Keratinocyte (primary cell): Measurements from ENCODE around the gene SEC14L3.

ENCODE experiments used
- CTCF ChIP-seq, 3 experiments: IDR thresholded peaks in 1 of 3; conservative IDR thresholded peaks in 1 of 3; optimal IDR thresholded peaks in 1 of 3; 2 replicates in 2 of 3; 3 replicates in 1 of 3; pipeline versions ENCODE3 to v1.5.1; 2011; ENCODE audit warnings: low read length in 3 of 3, mild to moderate bottlenecking in 3 of 3, moderate library complexity in 2 of 3, control low read depth in 1 of 3, inconsistent platforms in 1 of 3; ENCODE audit not compliant: insufficient read depth in 2 of 3; ENCODE audit errors: extremely low read depth in 1 of 3
- EZH2 ChIP-seq: IDR thresholded peaks from one replicate; pipeline ENCODE4 v1.6.1; 2012; ENCODE audit warnings: inconsistent platforms, mild to moderate bottlenecking, low read length, moderate library complexity

- TF ChIP-seq CTCF (optimal IDR thresholded peaks at IDR 0.05 in 1 of 3, IDR thresholded peaks at IDR 0.05 in 1 of 3, conservative IDR thresholded peaks at IDR 0.05 in 1 of 3; ENCODE audit: extremely low read depth in 1 of 3, insufficient read depth in 2 of 3, low read length in 3 of 3), result no peak
- no peak for TF ChIP-seq EZH2
Measured at GRCh38 chr22:30502153-30502552, 30.3 kb upstream of the SEC14L3 start.
